Measurements from ENCODE around the gene GPR63. TPM values are rescaled to one million over a fixed set of nuclear protein-coding genes. Genes with fewer than 3 reads are reported as not detected.

The GPR63 gene
- total and polyA plus RNA-seq, 2 of the 13 experiments (the other 11 are each of a cell fraction or from before 2014, with no cell fraction given), result 0.01 to 0.02 TPM

- no peaks in the 10 kb centered on the region for H3K79me2 ChIP-seq (ENCODE audit: insufficient read depth, low read length)
- CTCF ChIA-PET (ENCODE audit: low intra/inter-chr PET ratio, low total read pairs), result no interaction called here
- intact Hi-C loops (cut with micrococcal nuclease; ENCODE audit: unreplicated experiment) (no loop called here), in situ Hi-C loops (cut with HindIII; ENCODE audit: extremely low pct_ligation_motif_present, low pct_unique_long_range_greater_than_20kb) (no loop called here)
- H3K27ac ChIP-seq (ENCODE audit: extremely low read length, insufficient read depth, low read length), result no peak overlapping the region
- no peak for ATAC-seq
- DNase-seq (ENCODE audit: low spot score), result no peak
- H3K36me3 ChIP-seq (replicated peaks in 1 of 2; ENCODE audit: control insufficient read depth in 1 of 2, insufficient read depth in 2 of 2, low read length in 2 of 2), result no peaks in the 10 kb centered on the region
- BruUV-seq (replicated peaks), result no TSS peak
- H3K4me1 ChIP-seq (ENCODE audit: insufficient read depth, low read length), result no peaks in the 10 kb centered on the region
- no peaks in the 10 kb centered on the region for H3K27me3 ChIP-seq (ENCODE audit: control insufficient read depth in 1 of 2, insufficient read depth in 2 of 2, low read length in 2 of 2)
- POLR2A ChIA-PET, result no interaction called here
- FAIRE-seq, result no peak
- no peaks in the 10 kb centered on the region for H3K9me3 ChIP-seq (ENCODE audit: low read length)
- no peak for TF ChIP-seq SPEN (CRISPR knock-in tag; IDR thresholded peaks at IDR 0.05; ENCODE audit: low read depth)
- no peak for TF ChIP-seq ZNF414 (CRISPR knock-in tag; IDR thresholded peaks at IDR 0.05)
- no peak for TF ChIP-seq GTF2F1 (IDR thresholded peaks at IDR 0.05; ENCODE audit: low read length)
- H3K4me2 ChIP-seq (ENCODE audit: low read depth, low read length), result no peak overlapping the region
- no peak overlapping the region for H3K4me3 ChIP-seq (replicated peaks in 1 of 3; ENCODE audit: insufficient read depth in 1 of 3, low read depth in 2 of 3, low read length in 3 of 3)
- no peak overlapping the region for H3K9ac ChIP-seq (ENCODE audit: insufficient read depth, low read depth, low read length)
- H2AFZ ChIP-seq (ENCODE audit: low read length), result no peak overlapping the region
- no peaks in the 10 kb centered on the region for H4K20me1 ChIP-seq (ENCODE audit: insufficient read depth, low read length)
Observed at GRCh38 chr6:96809119-96809518, 28.2 kb downstream of the GPR63 start.

DNA sequence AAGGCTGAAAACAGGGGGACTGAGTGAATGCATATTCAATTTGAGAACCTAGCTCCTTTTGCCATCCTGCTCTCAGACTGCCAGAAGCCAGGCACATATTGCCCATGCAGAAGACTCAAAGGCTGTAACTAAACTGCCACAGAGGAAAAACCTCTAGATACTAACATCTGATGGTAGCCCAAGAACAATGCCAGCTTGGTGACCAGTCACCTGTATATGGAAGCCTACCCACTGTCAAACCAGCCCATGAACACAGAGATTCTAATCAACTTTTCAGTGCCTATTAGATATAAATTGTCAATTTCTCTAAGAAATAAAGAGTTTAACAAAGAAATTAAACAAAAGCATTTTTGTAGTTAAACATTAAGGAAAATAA, 34.2 kb downstream of the GPR63 start:
- no peaks in the 10 kb centered on the region for H3K36me3 ChIP-seq (replicated peaks in 1 of 2; ENCODE audit: control insufficient read depth in 1 of 2, insufficient read depth in 2 of 2, low read length in 2 of 2)
- no peak for ATAC-seq
- H3K9me3 ChIP-seq (ENCODE audit: low read length), result no peaks in the 10 kb centered on the region
- BruUV-seq (replicated peaks), result no TSS peak
- H3K4me2 ChIP-seq (ENCODE audit: low read depth, low read length), result no peak overlapping the region
- no peak overlapping the region for H3K27ac ChIP-seq (ENCODE audit: extremely low read length, insufficient read depth, low read length)
- H2AFZ ChIP-seq (ENCODE audit: low read length), result no peak overlapping the region
- H3K4me1 ChIP-seq (ENCODE audit: insufficient read depth, low read length), result no peaks in the 10 kb centered on the region
- no peak for DNase-seq (ENCODE audit: low spot score)
- CTCF ChIA-PET (ENCODE audit: low intra/inter-chr PET ratio, low total read pairs), result no interaction called here
- H3K27me3 ChIP-seq (ENCODE audit: control insufficient read depth in 1 of 2, insufficient read depth in 2 of 2, low read length in 2 of 2), result no peaks in the 10 kb centered on the region
- no peak overlapping the region for H3K4me3 ChIP-seq (replicated peaks in 1 of 3; ENCODE audit: insufficient read depth in 1 of 3, low read depth in 2 of 3, low read length in 3 of 3)
- FAIRE-seq, result no peak
- no peak overlapping the region for H3K9ac ChIP-seq (ENCODE audit: insufficient read depth, low read depth, low read length)
- H4K20me1 ChIP-seq (ENCODE audit: insufficient read depth, low read length), result no peaks in the 10 kb centered on the region
- in situ Hi-C loops (cut with HindIII; ENCODE audit: extremely low pct_ligation_motif_present, low pct_unique_long_range_greater_than_20kb), result no loop called here
- POLR2A ChIA-PET, result no interaction called here
- no peaks in the 10 kb centered on the region for H3K79me2 ChIP-seq (ENCODE audit: insufficient read depth, low read length)
- intact Hi-C loops (cut with micrococcal nuclease; ENCODE audit: unreplicated experiment), result no loop called here
- no peak for TF ChIP-seq ZNF605 (CRISPR knock-in tag; IDR thresholded peaks at IDR 0.05)
- no peak for TF ChIP-seq ZNF20 (CRISPR knock-in tag; IDR thresholded peaks at IDR 0.05)
- TF ChIP-seq, protein P1, sequence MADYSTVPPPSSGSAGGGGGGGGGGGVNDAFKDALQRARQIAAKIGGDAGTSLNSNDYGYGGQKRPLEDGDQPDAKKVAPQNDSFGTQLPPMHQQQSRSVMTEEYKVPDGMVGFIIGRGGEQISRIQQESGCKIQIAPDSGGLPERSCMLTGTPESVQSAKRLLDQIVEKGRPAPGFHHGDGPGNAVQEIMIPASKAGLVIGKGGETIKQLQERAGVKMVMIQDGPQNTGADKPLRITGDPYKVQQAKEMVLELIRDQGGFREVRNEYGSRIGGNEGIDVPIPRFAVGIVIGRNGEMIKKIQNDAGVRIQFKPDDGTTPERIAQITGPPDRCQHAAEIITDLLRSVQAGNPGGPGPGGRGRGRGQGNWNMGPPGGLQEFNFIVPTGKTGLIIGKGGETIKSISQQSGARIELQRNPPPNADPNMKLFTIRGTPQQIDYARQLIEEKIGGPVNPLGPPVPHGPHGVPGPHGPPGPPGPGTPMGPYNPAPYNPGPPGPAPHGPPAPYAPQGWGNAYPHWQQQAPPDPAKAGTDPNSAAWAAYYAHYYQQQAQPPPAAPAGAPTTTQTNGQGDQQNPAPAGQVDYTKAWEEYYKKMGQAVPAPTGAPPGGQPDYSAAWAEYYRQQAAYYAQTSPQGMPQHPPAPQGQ (CRISPR knock-in tag; IDR thresholded peaks at IDR 0.05; ENCODE audit: borderline replicate concordance), result no peak
- no peak for TF ChIP-seq ZNF276 (CRISPR knock-in tag; IDR thresholded peaks at IDR 0.05; ENCODE audit: low read depth)
- no peak for TF ChIP-seq ZNF644 (CRISPR knock-in tag; IDR thresholded peaks at IDR 0.05; ENCODE audit: low read depth)
- TF ChIP-seq THYN1 (CRISPR knock-in tag; IDR thresholded peaks at IDR 0.05; ENCODE audit: borderline replicate concordance, low read depth), result no peak
- TF ChIP-seq ZMYM4 (CRISPR knock-in tag; IDR thresholded peaks at IDR 0.05), result no peak
- TF ChIP-seq ZNF446 (CRISPR knock-in tag; IDR thresholded peaks at IDR 0.05), result no peak
- TF ChIP-seq, protein P2, sequence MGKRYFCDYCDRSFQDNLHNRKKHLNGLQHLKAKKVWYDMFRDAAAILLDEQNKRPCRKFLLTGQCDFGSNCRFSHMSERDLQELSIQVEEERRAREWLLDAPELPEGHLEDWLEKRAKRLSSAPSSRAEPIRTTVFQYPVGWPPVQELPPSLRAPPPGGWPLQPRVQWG (CRISPR knock-in tag; IDR thresholded peaks at IDR 0.05; ENCODE audit: borderline replicate concordance, low read depth), result no peak
- no peak for TF ChIP-seq AGO2 (optimal IDR thresholded peaks at IDR 0.05; ENCODE audit: low read depth, low read length)
- TF ChIP-seq BATF2 (CRISPR knock-in tag; IDR thresholded peaks at IDR 0.05), result no peak
- no peak for TF ChIP-seq WIZ (CRISPR knock-in tag; IDR thresholded peaks at IDR 0.05)
